Measurements from ENCODE around the gene TPRN.

GRCh38 chr9:137242269-137243203 is 42.0 kb upstream of the TPRN start:
- TF ChIP-seq, protein P1, sequence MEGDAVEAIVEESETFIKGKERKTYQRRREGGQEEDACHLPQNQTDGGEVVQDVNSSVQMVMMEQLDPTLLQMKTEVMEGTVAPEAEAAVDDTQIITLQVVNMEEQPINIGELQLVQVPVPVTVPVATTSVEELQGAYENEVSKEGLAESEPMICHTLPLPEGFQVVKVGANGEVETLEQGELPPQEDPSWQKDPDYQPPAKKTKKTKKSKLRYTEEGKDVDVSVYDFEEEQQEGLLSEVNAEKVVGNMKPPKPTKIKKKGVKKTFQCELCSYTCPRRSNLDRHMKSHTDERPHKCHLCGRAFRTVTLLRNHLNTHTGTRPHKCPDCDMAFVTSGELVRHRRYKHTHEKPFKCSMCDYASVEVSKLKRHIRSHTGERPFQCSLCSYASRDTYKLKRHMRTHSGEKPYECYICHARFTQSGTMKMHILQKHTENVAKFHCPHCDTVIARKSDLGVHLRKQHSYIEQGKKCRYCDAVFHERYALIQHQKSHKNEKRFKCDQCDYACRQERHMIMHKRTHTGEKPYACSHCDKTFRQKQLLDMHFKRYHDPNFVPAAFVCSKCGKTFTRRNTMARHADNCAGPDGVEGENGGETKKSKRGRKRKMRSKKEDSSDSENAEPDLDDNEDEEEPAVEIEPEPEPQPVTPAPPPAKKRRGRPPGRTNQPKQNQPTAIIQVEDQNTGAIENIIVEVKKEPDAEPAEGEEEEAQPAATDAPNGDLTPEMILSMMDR (IDR thresholded peaks at IDR 0.05; ENCODE audit: low read depth, low read length): no peak
- TF ChIP-seq POLR2A (IDR thresholded peaks at IDR 0.05; ENCODE audit: extremely low read depth, insufficient read length) (no peak), MYC (IDR thresholded peaks at IDR 0.05; ENCODE audit: low read depth, low read length) (no peak)
- TF ChIP-seq, protein P2, sequence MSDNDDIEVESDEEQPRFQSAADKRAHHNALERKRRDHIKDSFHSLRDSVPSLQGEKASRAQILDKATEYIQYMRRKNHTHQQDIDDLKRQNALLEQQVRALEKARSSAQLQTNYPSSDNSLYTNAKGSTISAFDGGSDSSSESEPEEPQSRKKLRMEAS (IDR thresholded peaks at IDR 0.05; ENCODE audit: low read depth, low read length): no peak
